Stimulated activated CD8-positive, alpha-beta memory T cell treated with anti-CD3 and anti-CD28 coated beads, Interleukin-4, amount 100 ng/mL, for 4 hours (primary cell): ENCODE data around the gene CDH20.
"Not testable (repeated sequence)": the region's sequence is repeated elsewhere in the genome, so short reads cannot be mapped to it uniquely, and the experiment has no call there.

Source experiments
- DNase-seq, 2 donors: peaks; one replicate each; pipeline ENCODE4 v3.0.0-alpha.2; 2020; ENCODE audit warnings: low read depth in 2 of 2, low spot score in 1 of 2

CDH20 gene

DNA sequence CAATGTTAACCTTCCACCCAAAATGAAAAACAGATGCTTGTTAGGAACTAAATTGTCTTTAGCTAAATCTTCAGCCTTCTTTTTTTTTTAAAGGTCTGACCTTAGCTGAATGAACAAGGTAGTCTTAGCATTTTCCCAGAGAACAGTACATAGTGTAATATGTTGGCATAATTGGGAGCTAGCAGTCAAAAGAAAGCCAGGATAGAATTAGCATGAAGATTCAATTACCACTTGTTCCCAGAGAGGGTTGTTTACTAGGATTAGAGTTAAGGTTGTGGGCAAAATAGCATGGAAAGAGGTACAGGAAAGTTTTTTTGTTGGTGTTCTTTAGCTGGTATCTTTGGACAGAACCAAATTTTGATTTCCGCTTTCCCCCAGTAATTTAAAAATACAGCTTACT lies 6.9 kb downstream of the CDH20 start:
- no peak for DNase-seq

DNA sequence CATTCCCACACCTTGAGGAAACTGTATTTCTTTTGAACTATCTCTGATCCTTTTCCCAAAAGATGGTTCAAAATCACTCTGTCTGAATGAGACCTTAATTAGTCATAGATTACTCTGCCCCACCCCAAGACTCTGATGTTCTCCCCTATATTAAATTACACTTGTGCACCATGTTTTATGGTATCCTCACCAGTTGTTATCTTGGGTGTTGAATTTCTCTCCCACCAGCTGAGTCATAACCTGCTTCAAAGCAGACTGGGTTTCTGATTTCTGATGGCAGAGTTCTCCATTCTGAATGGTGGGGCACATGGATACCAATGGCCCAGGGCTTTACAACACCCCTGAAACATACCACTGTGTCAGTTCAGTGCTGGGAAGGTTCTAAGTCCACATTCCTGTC lies 15.0 kb downstream of the CDH20 start:
- DNase-seq = no peak

DNA sequence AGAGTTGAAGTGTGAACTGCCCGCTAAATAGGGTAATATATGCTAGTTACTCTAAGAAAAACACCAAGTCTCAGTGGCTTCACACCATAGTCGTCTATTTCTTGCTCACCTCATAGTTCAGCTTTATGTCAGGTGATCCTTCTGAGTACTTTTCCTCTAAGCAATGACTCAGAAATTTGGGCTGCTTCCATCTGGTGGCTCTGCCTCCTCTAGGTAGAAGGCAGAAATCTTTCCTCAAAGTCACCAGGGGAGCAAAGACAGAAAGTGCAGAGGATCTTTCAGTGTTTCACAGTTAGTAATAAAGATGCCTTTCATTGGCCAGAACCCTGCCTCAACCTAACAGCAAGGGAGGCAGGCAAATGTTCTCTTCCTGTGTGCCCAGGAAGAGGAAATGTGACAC lies 17.3 kb downstream of the CDH20 start:
- no peak for DNase-seq

DNA sequence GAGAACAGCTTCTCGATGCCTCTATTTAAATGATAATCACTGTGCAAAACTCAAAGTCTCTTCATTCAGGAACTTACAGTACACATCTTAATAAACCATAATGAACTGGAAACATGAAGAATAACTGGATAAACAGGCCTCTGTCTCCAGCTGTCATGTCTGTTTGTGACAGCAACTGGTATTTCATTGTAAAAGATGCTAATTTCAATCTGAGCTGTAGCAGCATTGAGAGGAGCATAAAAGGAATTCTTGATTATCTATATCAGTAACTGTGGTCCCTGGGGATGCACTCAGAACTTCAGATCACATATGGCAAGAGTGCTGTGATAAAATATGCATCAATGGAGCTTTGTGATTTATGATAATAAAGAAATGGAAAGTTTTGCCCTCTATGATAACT lies 18.8 kb downstream of the CDH20 start:
- no peak for DNase-seq

DNA sequence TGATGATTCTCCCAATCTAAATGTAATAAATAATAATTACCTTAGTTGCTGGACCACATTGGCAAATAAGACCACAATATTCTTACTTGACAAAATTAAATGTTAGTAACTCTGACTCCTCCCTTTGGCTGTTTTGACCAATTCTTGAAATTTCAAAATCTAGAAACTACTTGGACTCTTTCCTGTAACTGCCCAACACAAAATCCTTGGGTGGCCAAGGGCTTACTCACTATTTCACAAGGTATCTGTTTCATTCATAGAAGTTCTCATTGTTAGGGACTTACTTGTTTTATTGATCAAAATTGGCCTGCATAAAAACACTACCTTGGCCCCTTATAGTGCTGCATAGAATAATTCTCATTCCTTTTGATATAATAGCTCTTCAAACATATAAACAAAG lies 19.4 kb downstream of the CDH20 start:
- no peak for DNase-seq

DNA sequence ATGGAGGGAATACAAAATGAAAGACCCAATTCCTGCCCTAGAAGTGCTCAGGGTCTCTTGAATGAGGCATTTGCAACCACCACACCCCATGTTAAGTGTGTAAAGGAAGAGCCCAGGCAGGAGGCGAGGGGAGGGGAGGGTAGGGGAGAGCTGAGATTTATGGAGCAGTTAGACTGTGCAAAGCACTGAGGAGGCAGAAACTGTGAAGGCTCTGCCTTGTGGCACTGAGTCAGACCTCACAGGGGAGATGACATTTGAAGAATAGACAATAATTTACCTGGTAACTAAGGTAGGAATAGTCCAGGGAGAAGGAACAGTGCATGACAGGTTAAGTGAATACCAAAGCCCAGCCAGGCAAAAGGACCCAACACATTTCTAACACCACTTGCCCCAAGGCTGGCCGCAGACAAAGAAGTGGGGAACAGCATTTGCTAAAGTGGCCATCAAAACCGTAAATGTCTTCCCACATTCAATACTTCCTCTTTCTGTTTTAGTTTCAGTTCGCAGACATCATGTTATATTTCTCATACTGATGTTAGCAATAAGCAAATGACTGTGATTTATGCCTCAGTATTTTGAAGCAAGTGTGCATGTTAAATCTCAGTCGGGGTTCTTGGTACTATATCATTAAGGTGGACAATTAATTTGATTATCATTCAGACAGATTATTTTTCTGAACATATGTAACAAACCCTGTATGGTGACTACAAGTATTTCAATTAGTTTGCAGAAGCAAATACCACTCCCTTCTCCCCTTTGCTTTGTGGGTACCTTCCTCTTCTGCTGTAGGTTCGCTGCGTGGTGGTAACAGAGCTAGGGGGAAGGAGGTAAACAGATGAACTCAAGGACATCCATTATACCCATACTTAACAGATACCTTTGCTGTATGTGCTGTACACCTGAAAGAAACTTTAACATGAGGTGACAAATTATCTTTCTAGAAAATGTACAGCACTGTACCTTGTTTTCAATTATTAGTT lies 27.5 kb downstream of the CDH20 start:
- no peak for DNase-seq

DNA sequence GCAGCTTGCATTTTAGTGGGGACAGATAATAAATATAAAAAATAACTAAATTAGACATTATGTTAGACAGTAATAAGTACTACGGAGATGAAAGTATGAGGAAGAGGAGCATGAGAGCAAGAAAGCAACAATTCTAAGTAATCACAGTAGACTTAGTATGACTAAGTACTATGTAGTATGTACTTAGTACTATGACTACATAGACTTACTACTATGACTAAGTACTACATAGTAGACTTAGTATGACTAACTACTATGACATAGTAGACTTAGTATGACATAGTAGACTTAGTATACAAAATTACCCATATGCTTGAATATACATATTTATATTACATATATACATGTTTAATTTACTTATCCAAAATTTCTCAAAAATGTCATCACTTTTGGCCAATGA lies 29.3 kb downstream of the CDH20 start:
- DNase-seq = no peak

DNA sequence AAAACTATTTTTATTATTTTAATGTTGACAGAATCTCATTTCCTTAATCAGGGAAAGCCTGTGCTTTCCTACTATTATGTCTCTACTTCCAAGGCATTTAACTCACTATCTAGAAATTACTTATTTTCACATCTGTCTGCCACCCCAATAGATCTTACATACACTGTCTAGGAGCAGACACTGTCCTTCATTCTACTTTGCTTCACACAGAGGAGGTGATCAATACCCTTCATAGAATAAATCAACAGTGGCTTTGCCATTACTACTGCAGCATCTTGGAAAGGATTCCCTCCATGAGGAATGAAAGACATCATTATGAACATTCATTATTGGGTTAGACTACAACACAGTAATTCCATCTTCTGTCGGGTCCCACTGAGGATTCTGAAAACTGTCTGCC lies 31.7 kb downstream of the CDH20 start:
- DNase-seq = no peak

DNA sequence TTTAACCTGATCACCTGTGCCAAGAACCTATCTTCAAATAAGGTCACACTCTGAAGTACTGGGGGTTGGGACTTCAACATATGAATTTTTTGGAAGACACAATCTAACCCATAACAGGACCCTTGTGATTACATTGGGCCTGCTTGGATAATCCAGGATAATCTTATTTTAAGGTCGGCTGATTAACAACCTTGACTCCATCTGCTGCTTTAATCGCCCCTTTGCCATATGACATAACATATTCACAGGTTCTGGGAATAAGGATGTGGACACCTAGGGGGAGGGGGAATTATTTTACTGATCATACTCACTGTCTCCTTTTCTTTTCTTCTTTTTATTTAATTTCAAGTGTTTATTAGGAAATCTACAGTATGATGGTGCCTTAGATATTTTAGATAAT lies 34.8 kb downstream of the CDH20 start:
- DNase-seq = no peak

DNA sequence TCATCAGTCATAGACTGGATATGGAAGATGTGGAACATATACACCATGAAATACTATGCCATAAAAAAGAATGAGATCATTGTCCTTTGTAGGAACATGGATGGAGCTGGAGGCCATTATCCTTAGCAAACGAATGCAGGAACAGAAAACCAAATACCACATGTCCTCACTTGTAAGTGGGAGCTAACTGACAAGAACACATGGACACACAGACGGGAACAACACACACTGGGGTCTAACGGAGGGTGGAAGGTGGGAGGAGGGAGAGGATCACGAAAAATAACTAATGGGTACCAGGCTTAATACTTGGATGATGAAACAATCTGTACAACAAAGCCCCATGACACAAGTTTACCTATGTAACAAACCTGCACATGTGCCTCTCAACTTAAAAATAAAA lies 36.4 kb downstream of the CDH20 start:
- not testable (repeated sequence) for DNase-seq

DNA sequence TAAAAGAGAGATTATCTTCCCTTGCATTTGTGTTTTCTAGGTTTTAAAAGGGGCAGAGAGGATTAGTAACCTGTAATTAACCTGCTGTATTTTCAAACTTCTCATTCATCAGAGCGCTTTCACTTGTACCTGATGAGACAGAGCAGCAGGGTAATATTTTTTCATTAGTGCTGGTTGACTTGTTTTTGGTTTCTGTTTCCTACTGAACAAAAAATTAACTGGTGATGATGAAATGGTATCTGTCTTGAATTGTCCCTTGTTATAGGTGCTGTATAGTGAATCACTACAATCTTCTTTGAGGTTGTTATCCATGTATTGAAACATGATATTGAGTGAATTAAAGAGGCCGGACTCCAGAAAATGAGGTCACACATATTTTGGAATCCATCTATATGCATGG lies 37.9 kb downstream of the CDH20 start:
- no peak for DNase-seq

DNA sequence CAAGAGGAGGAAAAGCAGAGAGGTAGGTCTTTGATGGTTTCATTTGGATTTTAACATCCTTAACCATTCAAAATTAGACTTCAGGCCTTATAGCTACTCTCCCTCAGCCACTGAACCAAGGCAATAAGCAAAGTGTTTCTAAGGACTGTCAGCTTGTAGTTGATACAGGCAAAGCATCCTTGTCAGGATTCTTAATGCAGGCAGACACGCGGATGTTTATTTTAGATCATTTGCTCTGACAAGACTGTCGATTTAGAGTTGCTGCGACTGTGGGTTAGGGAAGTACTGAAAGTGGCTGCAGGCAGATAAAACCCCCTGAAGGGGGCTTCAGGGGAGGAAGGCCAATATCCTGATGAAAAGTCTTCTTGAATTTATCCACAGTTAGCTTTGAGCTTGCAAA lies 46.6 kb downstream of the CDH20 start:
- no peak for DNase-seq

DNA sequence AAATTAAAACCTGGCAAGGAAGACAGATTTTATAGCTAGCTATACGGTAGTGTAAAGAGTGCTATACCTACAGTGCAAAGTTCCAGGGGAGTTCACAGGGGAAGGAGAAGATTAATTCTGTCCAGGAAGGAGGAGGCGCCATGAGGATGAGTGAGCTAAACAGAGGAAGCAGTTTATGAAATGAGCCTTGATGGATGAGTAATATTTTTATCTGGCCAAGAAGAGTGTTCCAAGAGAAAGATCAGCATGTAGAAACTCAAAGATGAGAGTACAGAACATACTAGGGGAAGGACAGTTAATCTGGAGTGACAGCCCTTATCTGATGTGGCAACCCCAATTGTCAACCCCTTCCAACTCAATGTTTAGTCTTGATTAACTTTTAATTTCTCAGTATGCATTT lies 54.8 kb downstream of the CDH20 start:
- no peak for DNase-seq

DNA sequence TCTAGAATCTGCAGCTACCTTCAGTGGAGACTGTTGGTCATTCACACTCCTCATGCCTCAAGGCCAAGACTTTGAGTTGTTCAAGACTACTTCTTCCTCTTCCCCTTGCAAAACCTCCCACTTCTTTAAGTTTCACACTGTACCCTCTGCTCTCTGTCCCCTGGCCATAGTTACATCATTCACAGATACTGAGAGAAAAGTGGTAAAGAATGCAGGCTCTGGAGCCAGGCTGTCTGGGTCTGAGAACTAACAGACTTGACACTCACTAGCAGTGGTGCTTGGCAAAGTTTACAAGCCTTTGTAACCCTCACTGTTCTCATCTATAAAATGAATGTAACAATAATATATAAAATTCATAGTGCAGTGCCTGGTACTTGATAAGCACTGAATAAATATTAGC lies 61.8 kb downstream of the CDH20 start:
- DNase-seq = no peak

DNA sequence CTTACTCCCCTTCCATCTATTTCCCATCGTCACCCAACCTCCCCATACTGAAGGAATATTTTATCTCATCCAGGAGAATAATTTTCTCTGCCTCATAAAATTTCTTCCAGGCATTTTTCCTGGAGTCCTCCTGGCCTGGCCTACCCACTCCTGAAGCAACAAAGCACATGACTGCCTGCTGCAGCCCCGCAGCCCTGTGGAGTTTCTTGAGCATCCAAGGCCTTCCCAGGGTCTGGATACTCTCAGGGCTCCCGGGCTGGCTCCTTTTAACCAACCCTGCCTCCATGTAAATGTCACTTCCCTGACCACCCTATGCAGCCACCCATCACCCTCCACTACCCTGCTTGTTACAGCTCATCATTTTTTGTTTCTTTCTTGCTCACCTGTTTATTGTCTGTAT lies 64.0 kb downstream of the CDH20 start:
- no peak for DNase-seq

DNA sequence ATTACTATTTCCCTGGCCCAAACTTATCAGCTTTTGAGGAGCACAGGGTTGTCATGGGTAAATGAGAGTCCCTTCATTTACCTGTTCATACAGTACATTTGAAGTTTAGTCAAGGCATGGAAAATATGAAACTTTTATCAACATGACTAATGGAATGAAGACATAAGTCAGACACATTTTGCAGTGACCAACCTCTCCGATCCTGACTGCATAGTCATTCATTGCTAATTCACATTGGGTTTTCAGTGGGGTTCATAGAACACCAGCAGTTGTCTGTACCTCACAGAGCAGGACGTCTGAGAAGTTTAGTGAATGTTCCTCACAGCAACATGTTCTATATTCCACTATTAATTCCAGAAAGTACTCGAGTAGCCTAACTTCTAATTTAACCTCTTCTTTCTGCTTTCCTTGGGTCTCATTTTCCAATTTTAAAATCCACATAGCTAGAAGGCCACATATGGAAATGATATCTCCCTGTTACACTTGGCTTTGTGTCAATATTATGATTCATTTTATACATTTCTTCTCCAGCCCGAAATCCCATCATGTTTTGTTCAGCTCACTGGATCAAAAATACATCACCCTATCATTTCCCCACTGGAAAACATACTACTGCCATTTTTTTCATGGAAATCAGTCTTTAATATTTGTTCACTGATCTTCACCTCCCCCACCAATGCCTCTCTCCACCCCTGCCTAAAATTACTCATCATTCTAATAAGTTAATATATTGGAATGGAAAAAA lies 65.9 kb downstream of the CDH20 start:
- DNase-seq = no peak

DNA sequence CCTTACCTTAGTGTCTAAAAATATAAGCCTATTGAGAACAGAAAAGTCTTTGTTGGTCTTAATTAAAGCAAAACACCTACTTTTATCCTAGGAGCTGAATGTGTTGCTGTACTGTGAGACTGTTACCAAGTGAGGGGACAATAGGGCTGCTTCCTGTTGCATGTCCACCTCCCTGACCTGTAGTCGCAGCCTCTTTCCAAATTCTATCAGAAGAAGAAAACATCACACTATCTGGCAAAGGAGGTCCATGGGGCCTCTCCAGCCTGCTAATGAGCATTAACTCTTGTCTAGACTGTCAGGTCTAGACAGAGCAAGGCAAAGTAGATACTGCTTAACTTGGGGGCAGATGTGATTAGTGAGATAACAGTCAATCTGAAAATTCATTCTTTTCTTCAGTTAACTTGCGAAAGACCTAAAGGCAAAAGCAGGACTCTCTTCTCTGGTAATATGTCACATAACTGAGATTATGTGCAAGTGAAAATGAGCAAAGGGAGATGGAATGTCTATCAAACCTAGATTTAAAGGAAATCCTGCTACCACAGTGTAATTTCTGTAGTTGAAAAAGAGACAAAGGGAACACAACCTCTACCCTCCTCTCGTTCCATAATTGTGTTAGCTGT lies 66.9 kb downstream of the CDH20 start:
- no peak for DNase-seq

DNA sequence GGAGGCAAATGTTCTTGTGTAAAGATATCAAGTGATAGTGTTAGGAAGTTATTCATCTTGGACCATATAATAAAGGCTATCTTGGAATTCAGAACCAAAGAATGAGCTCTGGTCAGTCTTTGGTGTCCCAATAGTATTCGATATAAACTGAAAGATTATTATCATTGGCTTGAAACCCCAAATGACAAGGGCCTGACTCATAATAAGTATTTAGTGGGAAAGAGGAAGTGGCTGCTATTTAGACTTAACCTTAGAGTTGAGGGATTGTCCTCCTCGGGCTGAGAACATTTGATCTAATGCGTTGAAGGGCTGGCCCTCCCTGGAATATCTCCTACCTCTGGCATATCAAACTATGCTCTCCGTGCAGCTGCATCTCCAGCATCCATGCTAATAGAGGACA lies 67.5 kb downstream of the CDH20 start:
- DNase-seq = no peak

DNA sequence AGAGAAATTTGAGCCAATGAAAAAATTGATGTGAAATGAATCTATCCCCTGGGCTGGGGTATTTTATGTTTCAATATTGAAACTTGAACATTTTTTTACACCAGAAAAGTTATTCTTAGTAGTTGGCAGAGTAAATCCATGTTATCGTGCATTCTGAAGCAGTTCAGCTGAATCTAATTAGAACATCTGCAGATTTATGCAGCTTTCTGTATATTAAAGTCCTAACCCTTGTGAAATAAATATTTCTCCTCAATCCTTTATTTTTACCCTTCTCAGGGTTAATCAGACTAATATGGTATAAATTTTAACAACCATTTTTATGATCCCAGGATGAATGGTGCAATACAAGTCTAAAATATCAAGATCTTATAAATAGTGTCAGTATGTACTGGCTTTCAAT lies 69.5 kb downstream of the CDH20 start:
- DNase-seq = no peak

DNA sequence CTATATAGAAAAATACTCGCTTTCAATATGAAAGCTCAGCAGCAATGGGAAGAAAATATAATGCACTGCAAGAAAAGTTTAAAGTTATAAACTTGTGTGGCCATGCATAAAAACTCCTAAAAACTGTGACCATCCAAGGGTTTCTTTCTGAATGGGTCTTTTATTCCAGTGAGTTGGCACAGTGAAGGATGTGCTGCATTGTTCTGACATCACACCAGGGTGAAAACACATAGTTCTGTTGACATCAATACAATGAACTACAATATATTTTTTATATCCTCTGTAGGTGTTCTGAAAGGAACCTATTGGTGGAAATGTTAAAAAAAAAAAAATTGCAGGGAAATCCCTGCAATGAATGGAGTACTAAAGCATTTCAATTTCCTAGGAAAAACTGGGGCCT lies 80.2 kb downstream of the CDH20 start:
- no peak for DNase-seq

DNA sequence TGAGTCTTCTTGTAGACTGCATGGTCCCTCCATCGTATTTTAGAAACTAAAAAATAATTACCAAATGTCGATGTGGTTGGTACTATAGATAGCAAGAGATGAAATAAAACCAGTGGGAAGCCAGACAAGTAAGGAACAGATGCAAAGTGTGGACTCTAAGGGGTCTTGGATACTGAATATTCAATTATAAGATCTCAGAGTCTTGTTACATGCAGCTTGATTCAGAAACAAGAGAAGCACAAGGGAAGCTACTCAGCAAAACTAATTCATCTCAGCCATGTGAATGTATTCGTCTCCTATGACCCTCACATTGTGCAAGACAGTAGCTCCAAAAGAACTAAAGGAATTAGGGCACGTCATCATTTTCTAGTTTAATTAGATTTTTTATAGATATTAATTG lies 80.9 kb downstream of the CDH20 start:
- DNase-seq = no peak

DNA sequence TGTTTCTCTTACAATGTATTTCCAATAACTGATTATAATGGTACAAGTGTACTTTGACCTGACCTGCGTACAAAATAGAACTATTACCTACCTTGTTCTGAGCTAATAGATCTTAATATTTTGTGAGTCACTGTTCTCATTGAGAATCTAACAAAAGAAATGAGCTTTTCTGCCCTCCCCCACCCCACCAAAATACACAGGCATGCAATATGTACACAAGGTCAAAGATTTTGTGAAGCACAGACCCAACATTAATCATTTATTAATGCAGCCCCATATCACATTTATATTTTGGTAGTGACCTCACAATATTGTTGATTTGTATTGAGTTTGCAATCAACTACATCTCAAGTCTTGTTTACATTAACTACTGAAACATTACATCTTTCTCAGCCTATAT lies 86.5 kb downstream of the CDH20 start:
- no peak for DNase-seq
